Activated CD8-positive, alpha-beta memory T cell treated with anti-CD3 and anti-CD28 coated beads for 36 hours (primary cell): ENCODE results near the gene ISLR. TPM values are rescaled to one million over a fixed set of nuclear protein-coding genes. Genes with fewer than 3 reads are reported as not detected.

ENCODE experiments used
- CTCF ChIA-PET: fragments of 350-600 bp; sonication (Branson Sonifier 250); formaldehyde crosslinking; loops from one replicate; lab custom pipeline; 2021; ENCODE audit warnings: antibody characterized with exemption; lab: Charles Lee
- POLR2A ChIA-PET: fragments of 350-600 bp; sonication (Branson Sonifier 250); formaldehyde crosslinking; loops from one replicate; lab custom pipeline; 2021; ENCODE audit warnings: antibody characterized with exemption; lab: Charles Lee
- total RNA-seq, 2 experiments: library from RNA; stranded (reverse); gene quantifications; one replicate each; pipeline ENCODE4 v1.2.3, GENCODE V29; 2021

Gene ISLR
- total RNA-seq, 2 experiments from 2014 or later: not detected

DNA sequence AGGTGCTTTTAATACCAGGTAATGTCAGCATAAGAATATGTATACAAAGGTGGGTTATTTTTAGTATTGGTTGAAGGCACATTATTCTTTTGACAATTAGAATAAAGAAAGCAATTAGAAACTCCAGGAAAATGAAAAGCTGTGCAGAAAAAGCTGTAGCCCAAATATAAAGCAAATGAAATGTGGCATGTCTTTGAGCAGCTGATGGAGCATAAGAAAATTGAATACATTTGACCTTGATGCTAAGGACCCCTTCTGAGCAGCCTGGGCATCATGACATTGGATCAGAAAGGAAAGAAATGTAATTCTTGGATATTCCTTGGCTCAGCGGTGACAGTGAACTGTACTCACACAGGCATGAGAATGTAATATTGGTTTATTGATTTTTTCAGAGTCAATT is 8.0 kb upstream of the ISLR start:
- ChIA-PET POLR2A (no interaction called here), CTCF (no interaction called here)

DNA sequence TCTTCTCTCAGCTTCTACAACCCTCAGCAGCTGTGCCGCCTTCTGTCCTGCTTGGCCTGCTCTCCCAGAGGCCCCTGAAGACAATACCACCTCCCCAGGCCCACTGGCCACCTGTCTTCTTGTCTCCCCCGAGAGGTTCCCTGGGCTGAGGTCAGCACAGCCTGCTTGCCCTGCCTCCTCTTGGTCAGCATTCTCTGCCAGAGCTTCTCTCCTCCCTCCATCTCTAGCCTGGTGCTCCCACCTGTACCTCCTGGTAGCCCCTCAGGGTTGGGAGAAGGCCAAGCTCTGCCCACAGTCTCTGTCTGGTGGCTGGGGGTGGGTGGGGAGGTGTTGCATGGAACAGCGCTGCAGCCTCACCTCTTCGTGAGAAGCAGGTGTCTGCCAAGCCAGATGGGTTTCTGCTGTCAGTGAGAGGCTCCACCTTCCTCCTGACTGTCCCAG is 5.6 kb upstream of the ISLR start:
- ChIA-PET CTCF (no interaction called here), POLR2A (no interaction called here)

DNA sequence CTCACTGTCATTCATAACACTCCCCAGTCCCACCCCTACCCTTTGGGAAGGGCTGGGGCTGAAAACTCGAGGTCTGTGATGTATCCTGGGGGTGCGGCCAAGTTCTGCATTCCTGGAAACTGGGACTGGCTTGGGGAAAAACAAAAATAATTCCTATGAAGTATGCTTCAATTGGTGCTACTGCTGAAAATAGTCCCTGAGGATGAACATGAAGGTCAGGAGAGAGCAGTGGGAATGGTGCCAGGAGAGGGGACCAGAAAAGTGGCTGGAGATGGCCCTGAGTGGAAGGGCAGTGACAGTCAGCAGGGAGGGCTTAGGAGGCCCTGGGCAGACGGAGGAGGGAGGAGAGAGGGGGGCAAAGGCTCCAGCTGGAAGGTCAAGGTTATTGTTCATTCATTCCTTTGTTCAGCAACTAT is 4.8 kb upstream of the ISLR start:
- ChIA-PET POLR2A (no interaction called here), CTCF (no interaction called here)

DNA sequence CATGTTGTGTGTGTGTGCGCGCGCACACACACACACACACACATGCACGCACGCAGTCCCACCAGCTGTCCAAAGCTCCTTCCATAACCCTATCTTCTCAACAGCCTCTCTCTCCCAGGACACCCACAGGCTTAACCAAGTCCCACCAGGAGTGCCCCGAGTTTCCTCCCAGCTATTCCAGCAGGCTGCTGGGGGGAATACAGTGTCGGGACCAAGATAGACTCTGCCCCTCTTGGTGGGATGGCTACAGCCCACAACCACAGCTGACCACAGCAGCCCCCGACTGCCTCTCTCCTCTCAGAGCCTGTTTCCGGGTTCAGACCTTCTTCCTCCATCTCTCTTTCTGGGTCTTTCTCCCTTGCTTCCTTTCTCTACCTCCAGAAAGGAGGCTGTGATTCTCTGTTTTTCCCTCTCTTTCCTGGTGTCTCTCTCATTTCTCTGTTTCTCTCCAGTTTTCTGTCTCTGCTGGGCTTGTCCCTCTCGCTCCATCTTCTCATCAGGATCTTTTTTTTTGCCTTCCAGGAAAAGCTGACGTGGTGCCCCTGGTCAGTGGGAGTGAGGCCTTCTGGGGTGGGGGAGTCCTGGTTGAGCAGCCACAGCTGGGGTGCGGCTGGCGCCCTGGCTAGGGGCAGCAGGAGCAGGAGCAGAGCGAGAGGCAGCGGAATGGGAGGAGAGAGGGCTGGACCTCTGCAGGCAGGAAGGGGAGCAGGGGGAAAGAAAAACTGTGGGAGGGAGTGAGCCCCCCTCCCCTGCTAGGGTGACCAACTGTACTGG is 3.3 kb upstream of the ISLR start:
- POLR2A ChIA-PET: no interaction called here
- CTCF ChIA-PET: interaction anchor here (0.5 kb wide), 1 partner anchor 21 kb away, joined by 5 read pairs; no protein-coding TSS in a partner anchor

DNA sequence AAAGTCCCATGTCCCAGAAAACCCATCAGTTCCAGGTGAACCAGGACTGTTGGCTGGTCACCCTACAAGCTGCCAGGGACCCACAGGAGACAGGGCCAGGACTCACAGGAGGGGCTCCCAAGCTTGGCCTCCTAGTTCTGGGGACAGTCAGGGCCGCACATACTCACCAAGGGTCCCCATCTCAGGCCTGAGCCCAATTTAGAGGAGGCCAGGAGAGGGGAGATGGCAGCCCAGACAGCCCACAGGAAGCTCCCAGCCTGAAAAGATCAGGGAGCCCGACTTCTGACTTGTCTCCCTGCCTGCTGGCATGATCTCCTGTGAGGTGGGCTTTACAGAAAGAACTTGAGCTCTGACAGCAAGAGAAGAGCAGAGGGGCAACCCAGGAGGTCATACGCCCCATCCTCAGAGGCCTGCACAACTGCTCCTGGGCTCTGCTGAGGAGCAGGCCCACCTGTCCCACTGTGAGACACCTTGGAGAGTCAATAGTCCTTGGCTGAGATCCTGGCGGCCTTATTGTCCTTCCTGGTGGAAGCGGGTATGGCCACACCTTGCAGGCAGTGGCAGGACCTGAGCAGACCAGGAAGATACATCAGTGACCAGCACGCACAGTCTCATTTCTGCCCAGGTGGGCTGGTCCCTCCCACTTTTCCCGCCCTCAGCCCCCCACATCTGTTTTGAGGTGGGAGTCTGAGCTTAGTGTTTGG is 2.5 kb upstream of the ISLR start:
- CTCF ChIA-PET: no interaction called here
- POLR2A ChIA-PET: no interaction called here

DNA sequence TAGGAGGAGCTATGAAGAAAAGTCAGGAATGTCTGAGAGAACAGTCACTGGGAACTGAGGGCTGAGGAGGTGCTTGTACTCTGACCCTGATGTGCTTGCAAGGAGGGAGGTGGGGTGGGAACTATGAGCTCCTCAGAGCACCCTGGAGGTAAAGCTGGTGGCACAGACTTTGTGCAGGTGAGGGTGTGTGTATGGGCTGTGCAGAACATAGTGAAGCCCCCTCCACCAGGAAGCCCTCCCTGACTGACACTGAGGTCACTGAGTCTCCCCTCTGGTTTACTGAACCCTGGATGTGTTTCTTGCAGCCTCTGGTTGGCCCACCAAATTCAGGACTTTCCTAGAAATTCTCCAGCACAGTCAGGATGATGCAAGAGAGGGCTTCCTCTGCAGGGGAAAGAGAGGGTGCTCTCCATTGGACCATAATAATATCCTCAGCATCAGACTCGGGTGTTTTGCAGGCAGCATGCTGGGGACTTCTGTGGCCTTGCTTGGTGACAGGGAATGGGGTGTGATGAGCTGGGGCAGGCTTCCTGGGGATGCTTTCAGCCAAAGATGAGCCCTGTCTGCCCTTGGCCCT is 1.5 kb upstream of the ISLR start:
- CTCF ChIA-PET: no interaction called here
- POLR2A ChIA-PET: no interaction called here

DNA sequence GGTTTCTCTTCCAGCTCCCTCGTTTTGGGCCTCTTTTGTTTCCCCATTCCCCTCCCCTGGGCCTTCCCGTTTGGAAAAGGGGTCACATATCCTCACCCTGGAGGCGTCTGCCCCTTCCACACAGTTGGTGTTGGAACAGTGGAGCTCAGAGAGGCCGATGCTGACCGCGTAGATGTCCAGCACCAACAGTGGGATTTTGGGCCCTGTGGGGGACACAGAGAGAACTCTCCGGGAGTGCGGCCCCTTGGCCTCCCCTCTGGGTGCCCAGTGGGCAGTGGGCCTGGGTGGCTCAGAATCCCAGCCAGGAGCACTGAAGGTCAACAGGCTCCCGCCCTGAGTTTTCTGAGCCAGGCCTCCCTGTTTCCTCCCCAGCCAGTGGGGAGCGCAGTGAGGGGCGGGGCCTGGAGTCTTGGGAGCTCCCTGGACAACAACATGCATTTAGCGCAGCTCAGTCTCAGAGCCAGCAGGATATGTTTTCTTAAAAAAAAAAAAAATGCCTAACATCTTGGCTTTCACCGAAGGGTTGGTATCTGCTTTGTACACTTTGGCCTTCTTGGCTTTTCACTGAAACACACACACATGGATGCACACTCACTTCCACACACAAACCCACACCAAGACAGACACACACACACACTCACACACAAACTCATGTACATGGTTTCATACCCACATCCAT is 670 bp upstream of the ISLR start:
- CTCF ChIA-PET: no interaction called here
- POLR2A ChIA-PET: no interaction called here

DNA sequence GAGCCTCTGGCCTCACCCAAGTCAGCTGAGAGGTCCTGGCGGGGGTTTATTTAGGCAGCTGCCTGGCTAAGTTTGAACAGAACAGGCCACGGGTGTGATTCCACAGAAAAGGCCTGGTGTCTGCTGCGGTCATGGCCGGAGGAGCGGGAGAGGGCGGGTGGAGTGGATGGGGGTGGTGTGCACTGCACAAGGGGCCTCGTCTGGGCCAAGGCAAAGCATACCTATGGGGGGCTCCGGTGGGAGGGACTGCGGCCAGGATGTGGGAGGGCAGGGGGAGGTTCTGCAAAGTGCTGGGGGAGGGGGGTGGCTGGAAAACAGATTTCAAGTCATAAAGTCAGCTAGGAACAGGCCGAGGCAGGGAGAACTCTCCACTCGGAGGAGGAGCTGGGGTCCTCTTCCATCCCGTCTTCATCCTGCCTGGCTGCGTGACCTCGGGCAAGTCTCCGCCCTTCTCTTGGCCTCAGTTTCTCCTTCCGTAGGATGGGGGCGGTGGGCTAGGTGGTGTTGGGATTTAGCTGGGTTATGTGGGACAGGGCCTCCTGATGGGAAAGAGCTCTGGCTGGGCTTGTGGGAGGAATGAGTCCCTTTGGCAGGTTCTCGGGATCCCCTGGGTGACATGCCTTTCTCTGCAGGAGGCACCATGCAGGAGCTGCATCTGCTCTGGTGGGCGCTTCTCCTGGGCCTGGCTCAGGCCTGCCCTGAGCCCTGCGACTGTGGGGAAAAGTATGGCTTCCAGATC is 878 bp downstream of the ISLR start:
- POLR2A ChIA-PET: no interaction called here

DNA sequence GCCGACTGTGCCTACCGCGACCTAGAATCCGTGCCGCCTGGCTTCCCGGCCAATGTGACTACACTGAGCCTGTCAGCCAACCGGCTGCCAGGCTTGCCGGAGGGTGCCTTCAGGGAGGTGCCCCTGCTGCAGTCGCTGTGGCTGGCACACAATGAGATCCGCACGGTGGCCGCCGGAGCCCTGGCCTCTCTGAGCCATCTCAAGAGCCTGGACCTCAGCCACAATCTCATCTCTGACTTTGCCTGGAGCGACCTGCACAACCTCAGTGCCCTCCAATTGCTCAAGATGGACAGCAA is 1.4 kb downstream of the ISLR start:
- ChIA-PET POLR2A (no interaction called here), CTCF (no interaction called here)

More for the DNA sequence above, 878 bp downstream of the ISLR start:
- CTCF ChIA-PET: no interaction called here

DNA sequence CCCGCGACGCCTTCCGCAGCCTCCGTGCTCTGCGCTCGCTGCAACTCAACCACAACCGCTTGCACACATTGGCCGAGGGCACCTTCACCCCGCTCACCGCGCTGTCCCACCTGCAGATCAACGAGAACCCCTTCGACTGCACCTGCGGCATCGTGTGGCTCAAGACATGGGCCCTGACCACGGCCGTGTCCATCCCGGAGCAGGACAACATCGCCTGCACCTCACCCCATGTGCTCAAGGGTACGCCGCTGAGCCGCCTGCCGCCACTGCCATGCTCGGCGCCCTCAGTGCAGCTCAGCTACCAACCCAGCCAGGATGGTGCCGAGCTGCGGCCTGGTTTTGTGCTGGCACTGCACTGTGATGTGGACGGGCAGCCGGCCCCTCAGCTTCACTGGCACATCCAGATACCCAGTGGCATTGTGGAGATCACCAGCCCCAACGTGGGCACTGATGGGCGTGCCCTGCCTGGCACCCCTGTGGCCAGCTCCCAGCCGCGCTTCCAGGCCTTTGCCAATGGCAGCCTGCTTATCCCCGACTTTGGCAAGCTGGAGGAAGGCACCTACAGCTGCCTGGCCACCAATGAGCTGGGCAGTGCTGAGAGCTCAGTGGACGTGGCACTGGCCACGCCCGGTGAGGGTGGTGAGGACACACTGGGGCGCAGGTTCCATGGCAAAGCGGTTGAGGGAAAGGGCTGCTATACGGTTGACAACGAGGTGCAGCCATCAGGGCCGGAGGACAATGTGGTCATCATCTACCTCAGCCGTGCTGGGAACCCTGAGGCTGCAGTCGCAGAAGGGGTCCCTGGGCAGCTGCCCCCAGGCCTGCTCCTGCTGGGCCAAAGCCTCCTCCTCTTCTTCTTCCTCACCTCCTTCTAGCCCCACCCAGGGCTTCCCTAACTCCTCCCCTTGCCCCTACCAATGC is 2.0 kb downstream of the ISLR start:
- ChIA-PET POLR2A (no interaction called here), CTCF (no interaction called here)

DNA sequence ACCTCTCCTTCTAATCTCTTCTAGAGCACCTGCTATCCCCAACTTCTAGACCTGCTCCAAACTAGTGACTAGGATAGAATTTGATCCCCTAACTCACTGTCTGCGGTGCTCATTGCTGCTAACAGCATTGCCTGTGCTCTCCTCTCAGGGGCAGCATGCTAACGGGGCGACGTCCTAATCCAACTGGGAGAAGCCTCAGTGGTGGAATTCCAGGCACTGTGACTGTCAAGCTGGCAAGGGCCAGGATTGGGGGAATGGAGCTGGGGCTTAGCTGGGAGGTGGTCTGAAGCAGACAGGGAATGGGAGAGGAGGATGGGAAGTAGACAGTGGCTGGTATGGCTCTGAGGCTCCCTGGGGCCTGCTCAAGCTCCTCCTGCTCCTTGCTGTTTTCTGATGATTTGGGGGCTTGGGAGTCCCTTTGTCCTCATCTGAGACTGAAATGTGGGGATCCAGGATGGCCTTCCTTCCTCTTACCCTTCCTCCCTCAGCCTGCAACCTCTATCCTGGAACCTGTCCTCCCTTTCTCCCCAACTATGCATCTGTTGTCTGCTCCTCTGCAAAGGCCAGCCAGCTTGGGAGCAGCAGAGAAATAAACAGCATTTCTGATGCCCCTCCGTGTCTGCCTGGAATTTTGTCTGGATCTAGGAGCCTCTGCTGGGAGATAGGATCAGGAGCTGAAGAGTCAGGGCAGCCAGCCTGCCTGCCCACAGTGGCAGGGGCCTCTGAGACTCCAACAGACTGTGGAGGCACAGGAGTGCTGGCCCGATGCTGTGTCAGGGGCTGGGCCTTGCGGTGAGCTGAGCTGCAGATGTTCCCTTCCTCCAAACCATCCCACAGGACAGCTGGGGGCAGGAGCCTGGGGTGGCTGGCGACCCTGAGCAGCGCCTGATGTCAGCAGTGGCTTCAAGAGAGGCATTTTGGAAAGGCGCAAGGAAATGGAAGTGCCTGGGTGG is 3.0 kb downstream of the ISLR start:
- CTCF ChIA-PET: no interaction called here
- POLR2A ChIA-PET: no interaction called here

DNA sequence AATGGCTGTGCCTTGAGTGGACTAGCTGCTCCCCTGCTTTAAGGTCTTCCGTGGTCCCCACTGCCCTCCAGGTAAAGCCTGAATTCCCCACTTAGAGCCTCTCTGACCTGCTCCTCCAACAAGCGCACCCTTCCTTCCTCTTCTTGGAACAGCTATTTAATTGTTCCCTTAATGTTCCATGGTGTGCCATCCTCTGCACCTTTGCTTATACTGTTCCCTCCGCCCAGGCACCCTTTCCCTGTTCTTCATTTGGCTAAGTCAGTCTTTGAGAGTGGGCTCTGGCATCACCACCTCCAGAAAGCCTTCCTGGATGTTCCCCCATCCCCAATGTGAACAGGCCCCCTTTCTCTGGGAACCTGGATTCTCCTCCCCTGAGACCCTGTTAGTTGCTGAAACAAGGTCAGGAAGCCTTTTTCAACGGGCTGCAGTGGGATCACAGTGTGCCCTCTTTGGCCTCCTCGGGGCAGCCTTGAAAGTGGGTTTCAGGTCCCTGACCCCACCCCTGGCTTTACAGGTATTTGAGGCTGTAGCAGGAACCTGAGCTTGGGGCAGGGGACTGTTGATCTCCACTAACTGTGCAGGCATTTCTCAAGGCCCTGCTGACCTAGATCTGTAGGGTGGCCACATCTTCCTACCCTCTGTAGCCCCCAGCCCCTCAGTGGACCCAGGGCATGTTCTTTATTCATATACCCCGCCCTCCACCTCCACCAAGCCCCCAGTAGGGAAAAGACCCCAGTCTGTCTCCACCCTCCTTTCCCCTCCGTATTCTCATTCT is 5.0 kb downstream of the ISLR start:
- ChIA-PET POLR2A (no interaction called here), CTCF (no interaction called here)

DNA sequence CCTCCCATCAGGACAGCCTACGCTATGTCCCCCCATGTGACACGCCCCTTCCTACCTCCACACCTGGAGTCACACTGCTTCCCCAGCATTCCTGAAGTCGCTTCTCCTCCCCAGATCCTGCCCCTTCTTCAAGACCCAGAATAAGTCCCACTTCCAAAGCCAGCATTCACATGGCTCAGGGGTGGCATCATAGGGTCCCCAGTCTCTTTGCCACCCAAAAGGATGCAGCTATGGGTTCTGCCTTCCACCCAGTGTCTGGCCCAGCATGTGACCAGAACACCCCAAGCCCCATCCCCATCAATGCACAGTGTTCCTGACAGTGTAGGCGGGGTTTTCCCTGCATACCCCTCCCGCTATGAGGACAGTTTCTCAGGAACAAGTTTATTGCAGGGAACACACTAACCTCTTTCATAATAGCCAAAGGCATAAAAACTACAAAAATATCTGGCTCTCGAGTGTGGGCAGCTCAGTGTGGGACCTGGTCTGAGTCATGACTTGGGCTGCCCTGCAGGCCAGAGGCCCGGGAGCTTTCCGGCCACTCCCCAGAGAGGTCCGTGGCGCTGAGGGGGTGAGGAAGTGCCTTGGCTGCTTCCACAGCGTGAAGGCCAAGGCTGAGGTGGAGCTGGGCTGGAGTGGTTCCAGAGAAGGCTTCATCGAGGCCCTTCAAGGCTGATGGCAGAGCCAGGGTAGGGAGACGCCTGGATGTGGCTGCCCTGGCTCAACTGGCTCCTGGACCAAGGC is 5.8 kb downstream of the ISLR start:
- CTCF ChIA-PET: no interaction called here
- POLR2A ChIA-PET: no interaction called here

DNA sequence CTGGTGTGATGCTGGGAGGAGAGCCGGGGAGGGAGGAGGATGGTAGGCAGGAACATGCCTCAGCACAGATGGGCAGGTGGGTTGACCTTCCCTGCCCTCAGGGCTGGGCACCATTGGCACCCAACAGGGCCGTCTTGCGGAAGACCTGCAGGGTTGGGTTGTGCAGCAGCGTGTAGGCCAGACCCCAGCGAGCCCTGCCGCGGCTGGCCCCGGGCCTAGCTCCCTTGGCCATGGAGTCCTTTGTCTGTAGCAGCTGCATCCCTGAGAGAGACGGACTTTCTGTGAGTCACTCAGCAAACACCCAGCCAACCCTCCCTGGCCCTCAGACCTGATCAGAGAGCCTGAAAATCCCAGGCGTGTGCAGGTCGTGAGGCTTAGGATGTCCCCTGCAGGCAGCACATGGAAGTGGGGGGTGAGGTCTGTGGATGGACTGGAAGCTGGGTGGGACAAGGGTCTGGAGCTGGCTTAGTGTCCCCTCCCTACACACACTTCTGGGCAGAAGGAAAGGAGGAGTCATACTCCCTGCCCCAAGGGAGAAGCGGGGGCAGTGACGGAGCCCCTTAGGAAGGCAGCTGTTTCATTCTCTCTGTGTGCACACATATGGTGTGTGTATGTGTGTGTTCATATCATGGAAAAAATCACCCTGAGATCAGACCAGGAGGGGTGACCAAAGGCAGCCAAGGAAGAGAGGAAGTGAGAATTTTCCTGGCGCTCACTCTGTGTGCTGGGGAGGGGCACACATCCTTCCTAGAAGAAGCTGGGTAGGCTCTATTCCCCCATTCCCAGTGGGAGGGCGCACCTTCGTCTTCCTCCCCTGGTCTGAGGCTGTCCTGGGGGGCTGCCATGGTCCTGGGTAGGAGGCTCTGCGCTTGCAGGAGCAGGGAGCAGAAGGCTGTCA is 6.7 kb downstream of the ISLR start:
- ChIA-PET POLR2A (no interaction called here), CTCF (no interaction called here)

DNA sequence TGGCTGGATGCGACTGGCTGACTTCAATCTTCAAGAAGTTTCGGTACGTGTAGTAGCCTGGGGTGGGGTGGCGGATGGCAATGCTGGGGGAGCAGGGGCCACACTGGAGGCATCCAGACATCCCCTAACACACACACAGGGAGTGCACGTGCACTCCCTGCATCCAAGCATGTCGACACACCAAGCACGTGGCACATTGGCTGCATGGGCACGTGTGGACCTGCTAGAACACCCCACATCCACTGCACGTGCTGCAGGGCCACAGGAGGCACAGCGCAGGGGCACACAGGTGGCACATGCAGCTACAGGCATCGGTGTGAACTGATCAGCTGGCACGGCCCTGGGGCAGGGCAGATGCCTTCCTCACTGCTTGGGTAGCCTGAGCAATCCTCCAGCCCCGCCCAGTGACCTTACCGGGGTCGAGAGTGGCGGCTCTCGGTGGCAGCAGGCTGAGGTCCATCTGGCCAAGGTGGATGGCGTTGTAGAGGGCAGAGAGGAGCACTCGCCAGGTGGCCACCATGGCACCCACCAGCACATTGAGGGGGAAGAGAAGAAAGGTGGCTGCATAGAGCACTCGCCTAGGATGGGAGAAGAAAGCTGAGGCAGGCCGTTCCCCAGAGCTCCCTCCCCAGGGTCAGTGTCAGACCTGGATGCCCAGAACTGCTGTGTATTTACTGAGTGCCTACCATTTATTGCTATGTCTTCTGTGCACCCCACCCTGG is 7.5 kb downstream of the ISLR start:
- POLR2A ChIA-PET: no interaction called here
- CTCF ChIA-PET: no interaction called here
